GM21619 (cell line): Measurements from ENCODE around the gene SHISA9.

Experiments used
- ATAC-seq: cut with Tn5 transposase; IDR thresholded peaks from one replicate; pipeline ENCODE4 v1.9.1; 2021; ENCODE audit not compliant: unreplicated experiment

The SHISA9 gene

GRCh38 chr16:13157082-13157481 lies 255.7 kb downstream of the SHISA9 start:
- no peak for ATAC-seq

GRCh38 chr16:13158427-13158826 lies 257.0 kb downstream of the SHISA9 start:
- ATAC-seq = no peak

- no peak for ATAC-seq
These were observed 263.6 kb downstream of the SHISA9 start for GRCh38 chr16:13165024-13165423.

DNA sequence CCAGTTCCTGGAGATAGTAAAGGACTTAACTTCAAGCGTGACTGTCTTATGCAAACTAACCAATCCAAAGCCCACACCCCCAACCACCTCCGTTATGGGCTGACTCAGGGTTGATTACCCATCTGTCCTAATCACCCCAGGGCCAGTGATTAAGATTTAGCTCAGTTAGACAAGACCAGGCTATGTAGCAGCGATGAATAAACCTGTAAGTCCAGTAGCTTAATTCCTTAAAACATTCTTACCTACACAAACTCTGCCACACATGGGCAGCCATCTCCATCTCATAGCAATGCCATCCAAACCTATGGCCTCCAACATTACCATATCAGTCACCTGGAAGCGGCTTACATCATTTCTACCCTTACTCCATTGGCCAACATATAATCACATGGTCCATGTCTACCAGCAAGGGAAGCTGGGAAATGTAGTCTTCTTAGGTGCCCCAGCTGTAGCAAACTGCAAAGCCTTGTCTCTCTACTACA lies 266.7 kb downstream of the SHISA9 start:
- ATAC-seq = no peak

DNA sequence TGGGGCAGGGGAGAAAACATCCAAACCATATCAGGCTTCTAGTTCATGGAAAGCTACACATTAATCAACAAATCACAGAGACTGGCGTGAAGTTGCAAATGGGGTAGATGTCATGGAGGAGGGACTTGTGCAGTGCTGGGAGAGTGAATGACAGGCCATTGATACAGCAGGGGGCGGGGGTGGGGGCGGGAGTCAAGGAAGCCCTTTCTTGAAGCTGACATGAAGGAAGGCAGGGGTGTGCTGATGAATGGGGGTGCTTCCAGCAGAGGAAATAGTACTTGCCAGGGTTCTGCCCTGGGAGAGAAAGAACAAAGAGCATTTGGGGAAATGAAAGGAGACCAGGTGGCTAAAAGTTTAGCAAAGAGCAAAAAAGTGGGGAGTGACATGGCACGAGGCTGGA lies 269.9 kb downstream of the SHISA9 start:
- ATAC-seq = no peak

DNA sequence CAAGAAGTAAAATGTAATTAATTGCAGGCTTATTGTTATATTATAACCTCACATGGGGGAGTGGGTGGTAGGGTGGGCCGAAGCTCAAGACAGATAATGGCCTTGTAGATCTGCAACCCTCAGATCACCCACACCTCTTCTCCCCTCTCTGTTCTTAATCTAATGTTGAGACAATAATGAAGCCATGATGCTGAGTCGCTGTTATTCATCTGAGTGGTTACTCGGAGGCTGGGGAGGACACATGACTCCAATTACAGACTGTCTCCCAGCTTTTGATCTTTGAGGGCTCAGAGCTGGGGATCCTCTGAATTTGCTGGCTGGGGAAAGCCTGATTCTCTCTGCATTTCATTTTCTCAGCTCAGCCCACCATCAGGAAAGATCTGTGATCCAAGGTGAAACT lies 275.3 kb downstream of the SHISA9 start:
- ATAC-seq = no peak

DNA sequence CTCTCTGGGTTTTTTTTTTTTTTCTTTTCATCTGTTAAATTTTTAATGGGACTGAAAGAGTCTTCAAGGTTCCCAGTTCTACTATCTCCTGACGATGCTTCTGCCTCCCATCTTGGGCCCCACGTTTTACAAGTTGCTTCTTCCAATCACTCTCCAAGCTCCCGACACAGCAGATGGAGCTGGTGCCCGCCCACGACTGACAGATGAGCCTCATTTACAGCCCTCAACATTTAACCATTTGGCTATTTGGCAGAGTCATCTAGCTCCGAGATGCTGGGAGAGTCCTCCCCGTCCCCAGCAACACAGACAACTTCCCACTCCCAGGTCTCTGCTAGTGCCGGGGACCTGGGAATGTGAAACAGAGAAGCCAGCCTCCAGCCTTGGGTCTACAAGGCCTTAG lies 276.9 kb downstream of the SHISA9 start:
- ATAC-seq = no peak

DNA sequence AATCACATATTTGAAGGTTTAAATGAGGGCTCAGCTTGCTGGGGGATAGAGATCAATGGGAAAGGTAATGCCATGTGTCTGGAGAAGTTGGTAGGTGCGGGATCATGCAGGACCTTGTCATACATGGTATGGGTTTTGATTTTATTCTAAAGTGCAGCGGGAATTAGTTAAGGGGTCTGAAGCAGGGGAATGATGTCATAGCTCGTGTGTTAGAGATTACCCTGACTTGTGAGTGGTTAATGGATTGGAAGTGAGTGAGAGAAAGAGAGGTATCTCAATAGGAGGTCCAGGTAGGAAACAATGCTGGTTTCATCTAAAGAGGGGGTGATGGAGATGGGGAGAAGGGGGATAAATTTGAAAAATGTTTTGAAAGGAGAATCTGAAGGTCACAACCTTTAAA lies 280.0 kb downstream of the SHISA9 start:
- ATAC-seq = no peak

- ATAC-seq = no peak
These were observed 285.4 kb downstream of the SHISA9 start for GRCh38 chr16:13186813-13187212.

GRCh38 chr16:13189250-13189649 lies 287.9 kb downstream of the SHISA9 start:
- no peak for ATAC-seq

DNA sequence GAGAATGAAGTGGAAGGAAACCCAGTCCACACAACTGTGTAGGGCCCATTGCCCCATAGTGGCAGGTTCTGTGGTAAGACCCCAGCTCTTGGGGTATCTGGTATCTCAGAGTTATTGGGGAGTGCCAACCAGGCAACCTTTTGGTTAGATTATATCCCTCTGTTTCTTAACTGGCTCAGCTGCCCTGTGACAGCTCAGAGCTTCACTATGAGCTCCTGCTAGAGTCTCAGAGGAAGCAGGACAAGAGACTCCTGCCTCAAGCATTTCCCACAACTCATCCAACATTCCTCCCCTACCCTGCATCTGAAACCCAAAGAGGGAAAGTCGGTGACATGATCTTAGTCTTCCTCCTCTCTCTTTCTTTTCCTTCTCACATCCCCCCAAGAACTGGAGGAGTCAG lies 292.3 kb downstream of the SHISA9 start:
- no peak for ATAC-seq

GRCh38 chr16:13194766-13195165 lies 293.4 kb downstream of the SHISA9 start:
- ATAC-seq = no peak

- no peak for ATAC-seq
These were observed 302.3 kb downstream of the SHISA9 start for GRCh38 chr16:13203725-13204124.

DNA sequence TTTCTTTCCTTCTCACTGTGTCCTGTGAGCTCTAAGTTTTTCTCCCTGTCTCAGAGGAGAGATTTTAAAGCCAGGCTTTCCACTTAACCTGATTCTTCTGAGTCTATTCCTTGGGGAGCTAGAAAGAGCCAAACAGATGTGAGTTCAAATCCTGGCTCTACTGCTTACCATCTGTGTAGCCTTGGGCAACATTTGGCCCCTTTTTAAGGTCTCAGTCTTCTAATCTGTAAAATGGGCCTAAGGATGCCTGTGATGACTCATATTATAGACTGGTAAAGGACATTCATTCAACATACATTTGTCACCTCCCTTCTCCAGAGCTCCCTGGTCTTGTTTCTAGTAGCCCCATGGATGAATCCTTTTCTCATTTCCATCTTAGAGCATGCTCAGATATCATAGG lies 304.0 kb downstream of the SHISA9 start:
- ATAC-seq = no peak

GRCh38 chr16:13206606-13207005 lies 305.2 kb downstream of the SHISA9 start:
- ATAC-seq = no peak

GRCh38 chr16:13207151-13207550 lies 305.8 kb downstream of the SHISA9 start:
- no peak for ATAC-seq

DNA sequence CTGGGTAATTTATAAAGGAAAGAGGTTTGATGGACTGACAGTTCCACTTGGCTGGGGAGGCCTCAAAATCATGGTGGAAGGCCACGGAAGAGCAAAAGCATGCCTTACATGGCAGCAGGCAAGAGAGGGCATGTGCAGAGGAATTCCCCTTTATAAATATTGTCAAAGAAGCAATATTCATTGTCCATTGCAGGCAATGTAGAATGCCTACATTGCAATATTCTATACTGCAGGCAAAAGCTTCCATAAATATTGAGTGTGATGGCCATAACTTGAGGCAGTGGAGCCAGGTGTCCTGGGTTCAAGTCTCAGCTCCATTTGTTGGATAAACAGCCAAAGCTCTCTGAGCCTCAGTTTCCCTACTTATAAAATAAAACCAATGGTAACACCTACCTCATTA lies 322.3 kb downstream of the SHISA9 start:
- no peak for ATAC-seq

- no peak for ATAC-seq
These were observed 327.6 kb downstream of the SHISA9 start for GRCh38 chr16:13229039-13229438.

DNA sequence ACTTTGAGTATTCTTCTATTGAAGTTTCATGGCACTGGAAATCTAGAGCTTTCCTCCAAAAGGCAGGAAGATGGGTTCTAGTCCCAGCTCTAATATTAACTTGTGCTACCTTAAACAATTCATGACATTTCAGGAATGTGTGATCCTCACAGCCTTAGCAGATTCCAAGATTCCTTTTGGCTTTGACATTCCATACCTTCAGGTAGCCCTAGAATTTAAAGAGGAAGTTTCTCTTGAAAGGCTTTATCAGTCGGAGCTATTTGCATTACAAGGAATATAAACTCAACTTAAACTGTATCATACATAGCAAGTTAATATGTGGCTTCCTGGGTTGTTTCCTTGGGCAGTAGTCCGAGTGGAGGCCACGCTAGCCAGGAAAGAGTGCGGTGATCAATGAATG lies 330.0 kb downstream of the SHISA9 start:
- ATAC-seq = no peak

DNA sequence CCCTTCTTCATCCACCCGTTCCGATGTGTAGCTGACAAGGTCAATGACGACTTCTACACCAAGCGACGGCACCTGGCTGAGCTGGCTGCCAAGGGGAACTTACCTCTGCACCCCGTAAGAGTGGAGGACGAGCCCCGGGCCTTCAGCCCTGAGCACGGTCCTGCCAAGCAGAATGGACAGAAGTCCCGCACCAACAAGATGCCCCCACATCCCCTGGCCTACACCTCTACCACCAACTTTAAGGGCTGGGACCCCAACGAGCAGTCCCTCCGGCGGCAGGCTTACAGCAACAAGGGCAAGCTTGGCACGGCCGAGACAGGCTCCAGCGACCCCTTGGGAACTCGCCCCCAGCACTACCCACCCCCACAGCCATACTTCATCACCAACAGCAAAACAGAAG lies 333.6 kb downstream of the SHISA9 start:
- ATAC-seq = no peak

- ATAC-seq = no peak
These were observed 334.9 kb downstream of the SHISA9 start for GRCh38 chr16:13236308-13236707.

DNA sequence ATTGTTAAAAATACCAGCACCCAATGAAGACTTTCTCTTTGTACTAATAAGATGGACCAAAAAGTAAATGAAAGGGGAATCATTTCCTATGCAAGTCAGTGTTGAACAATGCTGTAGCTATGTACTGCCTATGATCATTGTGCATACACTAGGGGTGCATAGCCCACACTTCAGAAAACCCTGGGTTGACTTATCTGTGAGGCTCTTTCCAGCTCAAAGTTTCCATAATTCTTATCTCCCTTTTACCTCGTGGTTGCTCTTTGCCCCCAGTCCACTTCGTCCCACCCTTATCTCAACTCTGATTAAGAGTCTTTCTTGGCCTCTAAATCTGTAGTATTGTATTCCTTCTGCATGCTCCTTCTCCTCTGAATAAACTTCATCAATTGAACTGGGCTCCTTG lies 336.8 kb downstream of the SHISA9 start:
- ATAC-seq = no peak

GRCh38 chr16:13242201-13242600 lies 340.8 kb downstream of the SHISA9 start:
- no peak for ATAC-seq

DNA sequence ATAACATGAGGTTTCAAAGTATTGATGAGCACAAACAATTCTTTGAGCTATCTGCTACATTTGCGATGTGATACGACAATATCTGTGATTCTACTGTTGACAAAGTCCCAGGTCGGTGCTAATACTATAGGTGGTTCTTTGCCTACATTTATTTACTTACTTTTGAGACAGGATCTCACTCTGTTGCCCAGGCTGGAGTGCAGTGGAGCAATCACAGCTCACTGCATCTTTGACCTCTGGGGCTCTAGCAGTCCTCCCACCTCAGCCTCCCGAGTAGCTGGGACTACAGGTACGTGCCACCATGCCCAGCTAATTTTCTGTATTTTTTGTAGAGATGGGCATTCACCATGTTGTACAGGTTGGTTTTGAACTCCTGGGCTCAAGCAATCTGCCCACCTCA lies 343.4 kb downstream of the SHISA9 start:
- ATAC-seq = no peak
